ENCODE measurements around the gene HIRA. TPM values are rescaled to one million over a fixed set of nuclear protein-coding genes. Genes with fewer than 3 reads are reported as not detected.

Gene HIRA
- total RNA-seq, 3 donors from 2014 or later: 13.5 to 22.9 (median 18.4) TPM

DNA sequence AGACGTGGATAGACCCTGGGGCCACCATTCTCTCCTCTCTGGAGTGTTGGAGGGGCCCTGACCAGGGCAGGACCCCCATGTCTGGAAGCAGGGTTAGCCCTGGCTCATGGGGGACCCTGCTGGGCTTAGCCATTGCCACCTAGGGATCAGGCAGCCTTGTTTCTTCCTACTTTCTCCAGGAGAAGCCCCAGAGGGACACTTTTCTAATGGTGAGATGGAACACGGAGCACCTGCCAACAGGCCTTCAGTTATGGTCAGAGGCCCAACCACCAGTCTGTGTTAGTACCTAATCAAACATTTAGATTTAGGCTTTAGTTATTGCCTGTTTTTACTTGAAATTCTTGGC is 17.9 kb upstream of the HIRA start:
- no peak for DNase-seq (ENCODE audit: low spot score in 2 of 2)
- no peaks in the 10 kb centered on the region for H3K27me3 ChIP-seq
- intact Hi-C loops (cut with DNase I; ENCODE audit: low total_unique reads): no loop called here
- H3K27ac ChIP-seq: no peak overlapping the region
- H3K9me3 ChIP-seq: no peaks in the 10 kb centered on the region
- no peak for TF ChIP-seq POLR2A (IDR thresholded peaks at IDR 0.05)
- TF ChIP-seq POLR2AphosphoS5 (IDR thresholded peaks at IDR 0.05): no peak
- TF ChIP-seq, protein P1, sequence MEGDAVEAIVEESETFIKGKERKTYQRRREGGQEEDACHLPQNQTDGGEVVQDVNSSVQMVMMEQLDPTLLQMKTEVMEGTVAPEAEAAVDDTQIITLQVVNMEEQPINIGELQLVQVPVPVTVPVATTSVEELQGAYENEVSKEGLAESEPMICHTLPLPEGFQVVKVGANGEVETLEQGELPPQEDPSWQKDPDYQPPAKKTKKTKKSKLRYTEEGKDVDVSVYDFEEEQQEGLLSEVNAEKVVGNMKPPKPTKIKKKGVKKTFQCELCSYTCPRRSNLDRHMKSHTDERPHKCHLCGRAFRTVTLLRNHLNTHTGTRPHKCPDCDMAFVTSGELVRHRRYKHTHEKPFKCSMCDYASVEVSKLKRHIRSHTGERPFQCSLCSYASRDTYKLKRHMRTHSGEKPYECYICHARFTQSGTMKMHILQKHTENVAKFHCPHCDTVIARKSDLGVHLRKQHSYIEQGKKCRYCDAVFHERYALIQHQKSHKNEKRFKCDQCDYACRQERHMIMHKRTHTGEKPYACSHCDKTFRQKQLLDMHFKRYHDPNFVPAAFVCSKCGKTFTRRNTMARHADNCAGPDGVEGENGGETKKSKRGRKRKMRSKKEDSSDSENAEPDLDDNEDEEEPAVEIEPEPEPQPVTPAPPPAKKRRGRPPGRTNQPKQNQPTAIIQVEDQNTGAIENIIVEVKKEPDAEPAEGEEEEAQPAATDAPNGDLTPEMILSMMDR (IDR thresholded peaks at IDR 0.05): no peak
- peaks cover 12% of the 10 kb centered on the region for H3K36me3 ChIP-seq
- H3K4me1 ChIP-seq: peaks cover 0 to 14% of the 10 kb centered on the region in 2 donors
- no peak overlapping the region for H3K4me3 ChIP-seq

DNA sequence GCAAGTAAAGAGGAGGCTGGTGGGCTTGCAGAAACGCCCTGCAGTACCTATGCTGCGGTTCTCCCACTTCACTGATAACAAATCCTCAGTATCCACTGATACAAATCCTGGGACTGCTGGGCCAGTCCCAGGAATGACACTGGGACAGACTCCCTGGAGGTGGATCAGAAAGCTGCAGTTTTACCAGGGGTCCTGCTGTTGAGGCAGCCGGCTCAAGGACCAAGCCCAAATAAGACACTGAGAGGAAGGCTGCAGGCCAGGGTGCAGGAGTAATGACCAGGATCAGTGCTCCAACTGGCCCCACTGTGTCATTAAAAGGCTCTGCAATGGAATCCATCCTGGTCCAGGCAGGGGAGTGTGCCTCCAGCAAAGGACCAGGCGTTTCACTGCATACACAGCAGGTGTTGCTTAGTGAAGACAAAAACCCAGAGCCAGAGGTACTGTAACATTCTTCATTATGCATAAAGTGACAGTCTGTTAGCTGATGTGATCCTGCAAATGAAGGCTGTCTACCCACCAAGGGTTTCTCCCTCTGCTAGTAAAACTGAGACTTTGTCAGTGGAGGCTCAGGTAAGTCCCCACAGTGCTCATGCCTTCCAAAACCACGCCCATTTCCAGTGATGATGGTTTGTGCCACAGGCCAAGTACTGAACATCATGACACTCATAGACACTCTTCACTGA is 17.3 kb upstream of the HIRA start:
- intact Hi-C loops (cut with DNase I; ENCODE audit: low total_unique reads): no loop called here
- Histone ChIP-seq H3K4me3 (no peak overlapping the region), H3K27ac (no peak overlapping the region), H3K9me3 (no peaks in the 10 kb centered on the region), H3K36me3 (peaks cover 11% of the 10 kb centered on the region), H3K4me1 (peaks cover 0 to 14% of the 10 kb centered on the region in 2 donors), H3K27me3 (no peaks in the 10 kb centered on the region)
- TF ChIP-seq, protein P1 (IDR thresholded peaks at IDR 0.05): no peak
- TF ChIP-seq POLR2AphosphoS5 (IDR thresholded peaks at IDR 0.05): no peak
- TF ChIP-seq POLR2A (IDR thresholded peaks at IDR 0.05): no peak
- DNase-seq (ENCODE audit: low spot score in 2 of 2): no peak

DNA sequence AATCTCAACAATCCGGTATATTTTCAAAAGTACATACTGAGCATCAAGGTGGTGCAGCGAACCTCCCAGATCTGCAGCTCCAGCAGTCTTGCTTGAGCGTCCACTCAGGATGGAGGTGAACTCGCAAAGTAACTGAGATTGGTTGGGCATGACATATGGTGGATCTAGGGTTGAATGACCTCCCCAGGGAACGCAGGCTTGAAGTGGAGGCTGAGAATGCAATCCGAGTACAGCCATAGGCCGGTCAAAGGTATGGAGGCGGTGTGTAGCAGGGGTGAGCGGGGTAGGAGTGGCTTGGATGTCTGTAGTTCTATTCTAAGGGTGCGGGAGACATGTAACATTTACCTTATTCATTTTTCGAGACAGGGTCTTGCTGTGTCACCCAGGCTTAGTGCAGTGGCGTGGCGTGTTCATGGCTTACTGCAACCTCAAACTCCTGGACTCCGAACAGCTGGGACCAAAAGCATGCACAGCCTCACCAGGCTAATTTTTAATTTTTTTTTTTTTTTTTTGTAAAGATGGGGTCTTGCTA is 16.6 kb upstream of the HIRA start:
- peaks cover 0 to 14% of the 10 kb centered on the region in 2 donors for H3K4me1 ChIP-seq
- H3K4me3 ChIP-seq: peak overlapping the region; percentile 84 to 91 (median 90)
- H3K9me3 ChIP-seq: no peaks in the 10 kb centered on the region
- intact Hi-C loops (cut with DNase I; ENCODE audit: low total_unique reads): no loop called here
- TF ChIP-seq POLR2A (IDR thresholded peaks at IDR 0.05): no peak
- TF ChIP-seq, protein P1 (IDR thresholded peaks at IDR 0.05): no peak
- TF ChIP-seq POLR2AphosphoS5 (IDR thresholded peaks at IDR 0.05): no peak
- H3K27ac ChIP-seq: peak overlapping the region; percentile 93 to 96
- H3K27me3 ChIP-seq: no peaks in the 10 kb centered on the region
- no peak for DNase-seq (ENCODE audit: low spot score in 2 of 2)
- H3K36me3 ChIP-seq: peaks cover 4% of the 10 kb centered on the region

DNA sequence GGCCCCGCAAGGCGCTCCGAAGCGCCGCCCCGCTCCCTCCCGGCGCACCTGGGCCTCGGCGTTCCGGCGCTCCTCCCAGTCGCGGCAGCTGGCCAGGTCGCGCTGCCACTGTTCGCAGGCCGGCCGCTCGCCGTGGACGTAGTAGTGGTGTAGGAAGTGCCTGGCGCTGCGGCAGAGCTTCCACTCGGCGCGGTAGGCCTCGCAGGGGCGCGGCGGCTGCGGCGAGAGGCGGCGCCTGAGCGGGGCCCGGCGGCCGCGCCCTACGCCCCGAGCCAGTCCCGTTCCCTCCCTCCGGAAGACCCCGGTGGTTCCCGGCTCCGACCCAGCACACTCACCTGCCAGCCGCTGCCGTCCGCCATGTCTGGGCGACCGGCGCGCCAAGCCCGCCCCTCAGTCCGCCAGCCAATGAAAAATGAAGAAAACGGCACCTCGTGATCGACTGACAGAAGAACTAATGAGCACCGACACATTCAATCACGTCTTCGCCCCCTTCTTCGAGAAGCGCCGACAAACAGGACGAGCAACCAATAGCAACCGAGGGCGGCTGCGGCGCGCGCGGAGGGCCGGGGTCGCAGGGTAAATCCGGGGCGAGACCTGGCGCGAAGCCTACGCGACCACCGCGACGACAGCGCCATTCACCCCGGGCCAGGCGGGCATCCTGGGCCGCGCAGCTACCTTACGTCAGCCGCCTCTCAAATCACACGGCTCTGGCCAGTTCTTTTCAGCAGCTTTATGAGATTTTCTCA is 16.0 kb upstream of the HIRA start, which contains the start of gene C22orf39:
TSS of gene C22orf39 (minus strand) at position 382 of the 746 bp plus-strand sequence. CDS start at position 359, 23 bp downstream.
- TF ChIP-seq POLR2A (IDR thresholded peaks at IDR 0.05): peak; percentile 57
- peak; percentile 56 to 92 (median 71) for TF ChIP-seq POLR2AphosphoS5 (IDR thresholded peaks at IDR 0.05)
- TF ChIP-seq, protein P1 (IDR thresholded peaks at IDR 0.05): peak in 1 of 3 donors; percentile 8
- DNase-seq (ENCODE audit: low spot score in 2 of 2): peak; percentile 87 to 94
- Histone ChIP-seq H3K27me3 (no peaks in the 10 kb centered on the region), H3K4me1 (peaks cover 0 to 14% of the 10 kb centered on the region in 2 donors), H3K4me3 (peak within 1 kb of the TSS; percentile 84 to 91 (median 90)), H3K36me3 (no peaks in the 10 kb centered on the region), H3K27ac (peak within 1 kb of the TSS; percentile 93 to 96), H3K9me3 (no peaks in the 10 kb centered on the region)
- intact Hi-C loops (cut with DNase I; ENCODE audit: low total_unique reads): no loop called here
